ENCODE measurements around the gene SLC30A1. TPM values are rescaled to one million over a fixed set of nuclear protein-coding genes. Genes with fewer than 3 reads are reported as not detected.

The SLC30A1 gene
- total and polyA plus RNA-seq, 2 donors, result 5.7 to 9.3 TPM

GRCh38 chr1:211526101-211526500 lies 52.9 kb downstream of the SLC30A1 start:
- H3K4me3 ChIP-seq (ENCODE audit: low read length in 2 of 2), result no peak overlapping the region
- H3K27ac ChIP-seq (ENCODE audit: low read depth in 1 of 2, low read length in 1 of 2), result no peak overlapping the region
- no peaks in the 10 kb centered on the region for H3K27me3 ChIP-seq (ENCODE audit: control insufficient read depth in 2 of 2, insufficient read depth in 1 of 2, low read length in 1 of 2)
- no peak for DNase-seq (ENCODE audit: low read depth in 6 of 9, low spot score in 9 of 9)
- peaks cover 0 to 12% of the 10 kb centered on the region in 2 donors for H3K4me1 ChIP-seq (ENCODE audit: control insufficient read depth in 2 of 2, insufficient read depth in 2 of 2, low read length in 2 of 2)
- H3K9me3 ChIP-seq (ENCODE audit: control insufficient read depth in 2 of 2, insufficient read depth in 1 of 2, low read length in 1 of 2), result peaks cover 0 to 4% of the 10 kb centered on the region in 2 donors
- 80% methylated on average over 1 of the region's 1 CpG for WGBS
- H3K36me3 ChIP-seq (ENCODE audit: control insufficient read depth in 2 of 2, insufficient read depth in 2 of 2, low read length in 1 of 2), result no peaks in the 10 kb centered on the region

- H3K36me3 ChIP-seq (ENCODE audit: control insufficient read depth in 2 of 2, insufficient read depth in 2 of 2, low read length in 1 of 2), result no peaks in the 10 kb centered on the region
- WGBS, result 95% methylated on average over 9 of the region's 9 CpGs
- no peak overlapping the region for H3K27ac ChIP-seq (ENCODE audit: low read depth in 1 of 2, low read length in 1 of 2)
- H3K27me3 ChIP-seq (ENCODE audit: control insufficient read depth in 2 of 2, insufficient read depth in 1 of 2, low read length in 1 of 2), result no peaks in the 10 kb centered on the region
- no peak overlapping the region for H3K4me3 ChIP-seq (ENCODE audit: low read length in 2 of 2)
- H3K9me3 ChIP-seq (ENCODE audit: control insufficient read depth in 2 of 2, insufficient read depth in 1 of 2, low read length in 1 of 2), result peaks cover 0 to 4% of the 10 kb centered on the region in 2 donors
- peaks cover 0 to 12% of the 10 kb centered on the region in 2 donors for H3K4me1 ChIP-seq (ENCODE audit: control insufficient read depth in 2 of 2, insufficient read depth in 2 of 2, low read length in 2 of 2)
- DNase-seq (ENCODE audit: low read depth in 6 of 9, low spot score in 9 of 9), result no peak
Measured at GRCh38 chr1:211525101-211525676, 53.8 kb downstream of the SLC30A1 start.

- peaks cover 0 to 4% of the 10 kb centered on the region in 2 donors for H3K9me3 ChIP-seq (ENCODE audit: control insufficient read depth in 2 of 2, insufficient read depth in 1 of 2, low read length in 1 of 2)
- no peak overlapping the region for H3K27ac ChIP-seq (ENCODE audit: low read depth in 1 of 2, low read length in 1 of 2)
- no peak for DNase-seq (ENCODE audit: low read depth in 6 of 9, low spot score in 9 of 9)
- H3K36me3 ChIP-seq (ENCODE audit: control insufficient read depth in 2 of 2, insufficient read depth in 2 of 2, low read length in 1 of 2), result no peaks in the 10 kb centered on the region
- no peaks in the 10 kb centered on the region for H3K27me3 ChIP-seq (ENCODE audit: control insufficient read depth in 2 of 2, insufficient read depth in 1 of 2, low read length in 1 of 2)
- peaks cover 0 to 12% of the 10 kb centered on the region in 2 donors for H3K4me1 ChIP-seq (ENCODE audit: control insufficient read depth in 2 of 2, insufficient read depth in 2 of 2, low read length in 2 of 2)
- WGBS, result 95% methylated on average over 10 of the region's 10 CpGs
- no peak overlapping the region for H3K4me3 ChIP-seq (ENCODE audit: low read length in 2 of 2)
Measured at GRCh38 chr1:211524521-211524920, 54.4 kb downstream of the SLC30A1 start.

GRCh38 chr1:211522804-211523203 lies 56.2 kb downstream of the SLC30A1 start:
- H3K9me3 ChIP-seq (ENCODE audit: control insufficient read depth in 2 of 2, insufficient read depth in 1 of 2, low read length in 1 of 2), result no peaks in the 10 kb centered on the region
- H3K4me3 ChIP-seq (ENCODE audit: low read length in 2 of 2), result no peak overlapping the region
- no peak overlapping the region for H3K27ac ChIP-seq (ENCODE audit: low read depth in 1 of 2, low read length in 1 of 2)
- WGBS, result 97% methylated on average over 6 of the region's 6 CpGs
- H3K4me1 ChIP-seq (ENCODE audit: control insufficient read depth in 2 of 2, insufficient read depth in 2 of 2, low read length in 2 of 2), result peaks cover 0 to 7% of the 10 kb centered on the region in 2 donors
- DNase-seq (ENCODE audit: low read depth in 6 of 9, low spot score in 9 of 9), result no peak
- no peaks in the 10 kb centered on the region for H3K36me3 ChIP-seq (ENCODE audit: control insufficient read depth in 2 of 2, insufficient read depth in 2 of 2, low read length in 1 of 2)
- H3K27me3 ChIP-seq (ENCODE audit: control insufficient read depth in 2 of 2, insufficient read depth in 1 of 2, low read length in 1 of 2), result no peaks in the 10 kb centered on the region

Other genes starting within 250 kb of the SLC30A1 start
- 0.05 TPM for gene RD3, start 87.0 kb downstream of the SLC30A1 start, total RNA-seq
- gene RD3, start 87.0 kb downstream of the SLC30A1 start, polyA plus RNA-seq, result 0.25 TPM
- 31.1 TPM for gene NEK2, start 96.5 kb upstream of the SLC30A1 start, total RNA-seq
- gene NEK2, start 96.5 kb upstream of the SLC30A1 start, polyA plus RNA-seq, result 4.0 TPM